Neutrophil (primary cell): ENCODE measurements around the gene PTPRG.

Source experiments
- H3K27ac ChIP-seq: fragments of 200-600 bp; sonication (generic); 2 replicates; pipeline ENCODE4 v1.5.1; 2016; ENCODE audit warnings: mild to moderate bottlenecking, moderate library complexity
- H3K27me3 ChIP-seq: fragments of 200-600 bp; sonication (generic); 2 replicates; pipeline ENCODE4 v1.6.0; 2016; ENCODE audit warnings: mild to moderate bottlenecking
- H3K36me3 ChIP-seq: fragments of 200-600 bp; sonication (generic); 2 replicates; pipeline ENCODE4 v1.5.1; 2017
- H3K4me1 ChIP-seq, 2 experiments: fragments of 200-600 bp in 1 of 2; sonication (generic) in 1 of 2; 1 replicate in 1 of 2; 2 replicates in 1 of 2; pipeline versions ENCODE4 v1.5.1 to v1.6.1; 2013 to 2016; ENCODE audit warnings: low read depth in 1 of 2, low read length in 1 of 2, mild to moderate bottlenecking in 1 of 2, moderate library complexity in 1 of 2; ENCODE audit not compliant: control insufficient read depth in 1 of 2, insufficient read depth in 1 of 2
- H3K4me3 ChIP-seq, 2 experiments: fragments of 200-600 bp in 1 of 2; sonication (generic) in 1 of 2; 1 replicate in 1 of 2; 2 replicates in 1 of 2; pipeline ENCODE4 v1.5.1; 2013 to 2016; ENCODE audit warnings: low read depth in 1 of 2, low read length in 1 of 2, mild to moderate bottlenecking in 1 of 2, moderate library complexity in 1 of 2
- H3K9me3 ChIP-seq: fragments of 200-600 bp; sonication (generic); 2 replicates; pipeline ENCODE4 v1.5.1; 2016
- CTCF ChIP-seq: fragments of 200-600 bp; sonication (generic); IDR thresholded peaks from 2 replicates; pipeline ENCODE4 v1.5.1; 2016; ENCODE audit warnings: antibody characterized with exemption

The PTPRG gene

GRCh38 chr3:61966200-61966599 is 404.8 kb downstream of the PTPRG start:
- no peak for TF ChIP-seq CTCF
- no peaks in the 10 kb centered on the region for H3K27me3 ChIP-seq
- no peaks in the 10 kb centered on the region for H3K36me3 ChIP-seq
- H3K27ac ChIP-seq, result no peak overlapping the region
- H3K4me1 ChIP-seq, result no peaks in the 10 kb centered on the region
- H3K9me3 ChIP-seq, result no peaks in the 10 kb centered on the region
- no peak overlapping the region for H3K4me3 ChIP-seq

GRCh38 chr3:61967019-61967418 is 405.6 kb downstream of the PTPRG start:
- TF ChIP-seq CTCF, result no peak
- H3K27ac ChIP-seq, result no peak overlapping the region
- H3K4me3 ChIP-seq, result no peak overlapping the region
- H3K9me3 ChIP-seq, result no peaks in the 10 kb centered on the region
- H3K4me1 ChIP-seq, result no peaks in the 10 kb centered on the region
- H3K27me3 ChIP-seq, result no peaks in the 10 kb centered on the region
- H3K36me3 ChIP-seq, result no peaks in the 10 kb centered on the region

GRCh38 chr3:61967937-61968336 is 406.6 kb downstream of the PTPRG start:
- H3K4me3 ChIP-seq, result no peak overlapping the region
- no peak overlapping the region for H3K27ac ChIP-seq
- no peak for TF ChIP-seq CTCF
- H3K27me3 ChIP-seq, result no peaks in the 10 kb centered on the region
- no peaks in the 10 kb centered on the region for H3K4me1 ChIP-seq
- no peaks in the 10 kb centered on the region for H3K9me3 ChIP-seq
- no peaks in the 10 kb centered on the region for H3K36me3 ChIP-seq

- H3K27me3 ChIP-seq, result no peaks in the 10 kb centered on the region
- no peak for TF ChIP-seq CTCF
- no peaks in the 10 kb centered on the region for H3K9me3 ChIP-seq
- H3K36me3 ChIP-seq, result no peaks in the 10 kb centered on the region
- no peak overlapping the region for H3K27ac ChIP-seq
- H3K4me1 ChIP-seq, result no peaks in the 10 kb centered on the region
- H3K4me3 ChIP-seq, result no peak overlapping the region
Observed at GRCh38 chr3:61974662-61975061, 413.3 kb downstream of the PTPRG start.

GRCh38 chr3:61975199-61975598 is 413.8 kb downstream of the PTPRG start:
- no peak overlapping the region for H3K27ac ChIP-seq
- no peak for TF ChIP-seq CTCF
- H3K4me1 ChIP-seq, result no peaks in the 10 kb centered on the region
- H3K36me3 ChIP-seq, result no peaks in the 10 kb centered on the region
- no peak overlapping the region for H3K4me3 ChIP-seq
- H3K27me3 ChIP-seq, result no peaks in the 10 kb centered on the region
- H3K9me3 ChIP-seq, result no peaks in the 10 kb centered on the region

- H3K4me3 ChIP-seq, result no peak overlapping the region
- H3K36me3 ChIP-seq, result no peaks in the 10 kb centered on the region
- no peaks in the 10 kb centered on the region for H3K9me3 ChIP-seq
- no peak overlapping the region for H3K27ac ChIP-seq
- no peaks in the 10 kb centered on the region for H3K4me1 ChIP-seq
- no peaks in the 10 kb centered on the region for H3K27me3 ChIP-seq
- TF ChIP-seq CTCF, result no peak
Observed at GRCh38 chr3:61975936-61976335, 414.6 kb downstream of the PTPRG start.
